Right atrium auricular region (tissue), 2 donors: ENCODE measurements around the gene CRIM1. TPM values are rescaled to one million over a fixed set of nuclear protein-coding genes. Genes with fewer than 3 reads are reported as not detected.

Source experiments
- DNase-seq: peaks from one replicate; pipeline ENCODE4 v3.0.0-alpha.2; 2019; ENCODE audit warnings: low spot score
- H3K27ac ChIP-seq, 2 donors: fragments of 200-600 bp; sonication (generic); 1 replicate in 1 of 2; 2 replicates in 1 of 2; pipeline ENCODE4 v1.5.1; 2016 to 2019
- H3K27me3 ChIP-seq, 2 donors: fragments of 200-600 bp; sonication (generic); one replicate each; pipeline versions ENCODE4 v1.5.1 to v1.6.0; 2017 to 2019
- H3K36me3 ChIP-seq: fragments of 200-600 bp; sonication (generic); one replicate; pipeline ENCODE4 v1.5.1; 2016
- H3K4me1 ChIP-seq, 2 donors: fragments of 200-600 bp; sonication (generic); one replicate each; pipeline versions ENCODE4 v1.5.1 to v1.6.0; 2017 to 2019
- H3K4me3 ChIP-seq, 2 donors: fragments of 200-600 bp; sonication (generic); 1 replicate in 1 of 2; 2 replicates in 1 of 2; pipeline ENCODE4 v1.5.1; 2017 to 2019; ENCODE audit warnings: mild to moderate bottlenecking in 1 of 2, moderate library complexity in 1 of 2
- H3K9me3 ChIP-seq, 2 donors: fragments of 200-600 bp; sonication (generic); one replicate each; pipeline ENCODE4 v1.5.1; 2019
- CTCF ChIP-seq, 2 donors: fragments of 200-600 bp; sonication (generic); IDR thresholded peaks; one replicate each; pipeline ENCODE4 v1.5.1; 2019; ENCODE audit warnings: antibody characterized with exemption in 2 of 2
- total RNA-seq, 2 donors: library from RNA; depleted of rRNA; stranded (reverse); fragments of >200 nt; gene quantifications; one replicate each; pipeline ENCODE4 v1.1.0, GENCODE V29; 2016

CRIM1 gene
- total RNA-seq, 2 donors from 2014 or later = 49.1 to 71.3 TPM

GRCh38 chr2:36577884-36578283, 222.3 kb downstream of the CRIM1 start:
- H3K9me3 ChIP-seq = no peaks in the 10 kb centered on the region
- H3K27me3 ChIP-seq = no peaks in the 10 kb centered on the region
- no peak overlapping the region for H3K4me3 ChIP-seq
- H3K4me1 ChIP-seq = peaks cover 0 to 5% of the 10 kb centered on the region in 2 donors
- no peak for TF ChIP-seq CTCF (IDR thresholded peaks at IDR 0.05)
- H3K36me3 ChIP-seq = peaks cover 42% of the 10 kb centered on the region
- H3K27ac ChIP-seq = no peak overlapping the region
- DNase-seq = no peak

GRCh38 chr2:36578343-36579296, 223.0 kb downstream of the CRIM1 start:
- no peak overlapping the region for H3K4me3 ChIP-seq
- no peak for DNase-seq
- H3K27me3 ChIP-seq = no peaks in the 10 kb centered on the region
- H3K27ac ChIP-seq = no peak overlapping the region
- peaks cover 42% of the 10 kb centered on the region for H3K36me3 ChIP-seq
- H3K9me3 ChIP-seq = no peaks in the 10 kb centered on the region
- no peak for TF ChIP-seq CTCF (IDR thresholded peaks at IDR 0.05)
- H3K4me1 ChIP-seq = peaks cover 0 to 9% of the 10 kb centered on the region in 2 donors

- no peaks in the 10 kb centered on the region for H3K27me3 ChIP-seq
- no peak for DNase-seq
- no peak overlapping the region for H3K4me3 ChIP-seq
- no peaks in the 10 kb centered on the region for H3K9me3 ChIP-seq
- peaks cover 46% of the 10 kb centered on the region for H3K36me3 ChIP-seq
- H3K4me1 ChIP-seq = peaks cover 0 to 9% of the 10 kb centered on the region in 2 donors
- no peak for TF ChIP-seq CTCF (IDR thresholded peaks at IDR 0.05)
- no peak overlapping the region for H3K27ac ChIP-seq
Observed at GRCh38 chr2:36579297-36579664, 223.7 kb downstream of the CRIM1 start.

- H3K27ac ChIP-seq = peak overlapping the region in 1 of 2 donors; percentile 19
- no peak overlapping the region for H3K4me3 ChIP-seq
- peaks cover 38% of the 10 kb centered on the region for H3K36me3 ChIP-seq
Observed at GRCh38 chr2:36582538-36582937, 227.0 kb downstream of the CRIM1 start.

GRCh38 chr2:36582951-36583350, 227.4 kb downstream of the CRIM1 start:
- Histone ChIP-seq H3K36me3 (peaks cover 36% of the 10 kb centered on the region), H3K4me1 (peaks cover 0 to 20% of the 10 kb centered on the region in 2 donors), H3K9me3 (no peaks in the 10 kb centered on the region), H3K27me3 (no peaks in the 10 kb centered on the region), H3K4me3 (no peak overlapping the region), H3K27ac (peak overlapping the region in 1 of 2 donors; percentile 19)
- no peak for TF ChIP-seq CTCF (IDR thresholded peaks at IDR 0.05)
- DNase-seq = no peak

More at GRCh38 chr2:36582538-36582937, 227.0 kb downstream of the CRIM1 start:
- no peak for TF ChIP-seq CTCF (IDR thresholded peaks at IDR 0.05)
- no peak for DNase-seq
- Histone ChIP-seq H3K4me1 (peaks cover 0 to 16% of the 10 kb centered on the region in 2 donors), H3K27me3 (no peaks in the 10 kb centered on the region), H3K9me3 (no peaks in the 10 kb centered on the region)
